ENCODE measurements around the gene GOLGA3. TPM values are rescaled to one million over a fixed set of nuclear protein-coding genes. Genes with fewer than 3 reads are reported as not detected.
"Not testable (repeated sequence)": the region's sequence is repeated elsewhere in the genome, so short reads cannot be mapped to it uniquely, and the experiment has no call there.

GOLGA3 gene
- total RNA-seq, 2 donors from 2014 or later: 66.6 to 102 TPM

- no peak for DNase-seq (ENCODE audit: low spot score)
- intact Hi-C loops (cut with DNase I): no loop called here
Measured at GRCh38 chr12:132786192-132786591, 42.5 kb downstream of the GOLGA3 start.

- no peak for DNase-seq (ENCODE audit: low spot score)
- intact Hi-C loops (cut with DNase I): no loop called here
Measured at GRCh38 chr12:132784580-132784979, 44.1 kb downstream of the GOLGA3 start.

GRCh38 chr12:132783917-132784531 lies 44.6 kb downstream of the GOLGA3 start:
- no peak for DNase-seq (ENCODE audit: low spot score)
- intact Hi-C loops (cut with DNase I): no loop called here

GRCh38 chr12:132781938-132782337 lies 46.7 kb downstream of the GOLGA3 start:
- no peak for DNase-seq (ENCODE audit: low spot score)
- intact Hi-C loops (cut with DNase I): no loop called here

- no peak for DNase-seq (ENCODE audit: low spot score)
- intact Hi-C loops (cut with DNase I): no loop called here
Measured at GRCh38 chr12:132779781-132780353, 48.8 kb downstream of the GOLGA3 start.

- DNase-seq (ENCODE audit: low spot score): no peak
- intact Hi-C loops (cut with DNase I): no loop called here
Measured at GRCh38 chr12:132777614-132778013, 51.1 kb downstream of the GOLGA3 start.

GRCh38 chr12:132776816-132777568 lies 51.7 kb downstream of the GOLGA3 start:
- intact Hi-C loops (cut with DNase I): no loop called here
- DNase-seq (ENCODE audit: low spot score): no peak

GRCh38 chr12:132776230-132776625 lies 52.4 kb downstream of the GOLGA3 start:
- DNase-seq (ENCODE audit: low spot score); intact Hi-C loops (cut with DNase I): not testable (repeated sequence)

GRCh38 chr12:132775502-132776229 lies 53.0 kb downstream of the GOLGA3 start:
- no peak for DNase-seq (ENCODE audit: low spot score)
- intact Hi-C loops (cut with DNase I): no loop called here

- intact Hi-C loops (cut with DNase I): no loop called here
Measured at GRCh38 chr12:132774646-132775275, 53.9 kb downstream of the GOLGA3 start.

GRCh38 chr12:132774159-132774558 lies 54.5 kb downstream of the GOLGA3 start:
- intact Hi-C loops (cut with DNase I): no loop called here
- no peak for DNase-seq (ENCODE audit: low spot score)

More at GRCh38 chr12:132774646-132775275, 53.9 kb downstream of the GOLGA3 start:
- DNase-seq (ENCODE audit: low spot score): no peak

GRCh38 chr12:132773077-132773955 lies 55.4 kb downstream of the GOLGA3 start:
- DNase-seq (ENCODE audit: low spot score): no peak
- intact Hi-C loops (cut with DNase I): no loop called here

GRCh38 chr12:132772606-132773005 lies 56.1 kb downstream of the GOLGA3 start:
- intact Hi-C loops (cut with DNase I): no loop called here
- DNase-seq (ENCODE audit: low spot score): no peak

GRCh38 chr12:132771126-132771838 lies 57.4 kb downstream of the GOLGA3 start:
- intact Hi-C loops (cut with DNase I): no loop called here
- DNase-seq (ENCODE audit: low spot score): no peak

- intact Hi-C loops (cut with DNase I): loop anchor here in 1 of 2 donors (1.0 kb wide), 1 partner anchor 48 kb away; no protein-coding TSS in a partner anchor
Measured at GRCh38 chr12:132766380-132767085, 62.1 kb downstream of the GOLGA3 start.

GRCh38 chr12:132765361-132765760 lies 63.3 kb downstream of the GOLGA3 start:
- intact Hi-C loops (cut with DNase I): no loop called here
- no peak for DNase-seq (ENCODE audit: low spot score)

More at GRCh38 chr12:132766380-132767085, 62.1 kb downstream of the GOLGA3 start:
- no peak for DNase-seq (ENCODE audit: low spot score)

- intact Hi-C loops (cut with DNase I): no loop called here
- no peak for DNase-seq (ENCODE audit: low spot score)
Measured at GRCh38 chr12:132764231-132764630, 64.4 kb downstream of the GOLGA3 start.
